ENCODE measurements around the gene IPO5. TPM values are rescaled to one million over a fixed set of nuclear protein-coding genes. Genes with fewer than 3 reads are reported as not detected.

Gene IPO5
- polyA plus RNA-seq, 1 of the 3 experiments (the other 2 are of a cell fraction) = 77.1 TPM

DNA sequence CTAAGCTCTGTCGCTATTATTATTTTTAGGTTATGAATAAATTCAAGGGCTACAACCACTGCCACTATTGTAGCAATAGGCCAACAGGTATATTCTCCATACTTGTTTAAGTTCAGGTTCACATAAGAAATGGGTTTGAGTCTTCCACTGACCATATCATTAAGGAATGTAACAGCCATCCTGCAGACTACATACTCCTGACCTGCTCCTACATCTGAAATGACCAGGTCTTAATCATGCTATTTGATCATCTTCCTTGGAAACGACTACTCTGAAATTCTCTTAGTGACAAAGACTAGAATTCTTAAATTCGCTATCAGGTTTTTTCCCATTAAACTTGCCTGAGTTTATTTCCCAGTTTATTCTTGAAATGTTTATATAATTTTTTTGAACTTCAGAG is 66.8 kb downstream of the IPO5 start (continued):
- TF ChIP-seq TAF1 (IDR thresholded peaks at IDR 0.05; ENCODE audit: borderline replicate concordance, low read depth, low read length) = no peak
- no peak for TF ChIP-seq JUND (IDR thresholded peaks at IDR 0.05)

DNA sequence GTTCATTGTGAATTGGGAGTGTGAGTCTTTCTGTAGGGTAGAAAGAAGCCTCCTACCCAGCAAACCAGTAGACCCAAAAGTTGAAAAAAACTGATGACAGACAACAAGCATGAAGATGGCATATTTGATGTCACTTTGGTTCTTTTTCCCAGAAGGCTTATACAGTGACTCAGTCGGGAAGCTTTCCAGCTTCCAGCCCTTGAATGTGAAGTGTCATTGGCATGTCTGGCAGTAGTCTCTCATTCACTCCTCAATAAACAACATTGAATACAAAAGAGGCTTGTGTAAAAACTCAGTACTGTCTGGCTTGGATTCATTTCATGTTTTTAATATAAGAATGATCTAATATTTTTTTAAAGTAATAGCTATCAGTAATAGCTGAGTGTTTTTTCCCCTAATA is 68.7 kb downstream of the IPO5 start:
- Histone ChIP-seq H2AFZ (ENCODE audit: low read depth) (no peak overlapping the region), H3K27ac (ENCODE audit: low read depth in 2 of 2, low read length in 1 of 2) (peak overlapping the region; percentile 40 to 83), H3K4me1 (ENCODE audit: control insufficient read depth in 1 of 2, insufficient read depth in 2 of 2, low read depth in 1 of 2, low read length in 1 of 2) (peaks cover 0 to 33% of the 10 kb centered on the region in 2 experiments; a peak in 2 of 4 replicates), H3K36me3 (replicated peaks in 1 of 2; ENCODE audit: control insufficient read depth in 1 of 2, insufficient read depth in 2 of 2, low read length in 1 of 2) (peaks cover 61 to 67% of the 10 kb centered on the region in 2 experiments), H3K9me2 (no peaks in the 10 kb centered on the region), H3K9ac (peak overlapping the region; percentile 38; the same call in 1 of the 2 replicates), H3K4me3 (ENCODE audit: low read depth in 2 of 2, low read length in 1 of 2) (no peak overlapping the region), H3K4me2 (no peak overlapping the region), H3K79me2 (ENCODE audit: insufficient read depth) (peaks cover 5% of the 10 kb centered on the region; the same call in 1 of the 2 replicates), H4K20me1 (ENCODE audit: insufficient read depth) (no peaks in the 10 kb centered on the region), H3F3A (replicated peaks; ENCODE audit: insufficient read depth) (peaks cover 46% of the 10 kb centered on the region), H3K9me3 (no peaks in the 10 kb centered on the region), H3K27me3 (ENCODE audit: insufficient read depth) (no peaks in the 10 kb centered on the region)
- CTCF ChIA-PET = interaction anchor here (1.9 to 3.0 kb wide), 2 partner anchors 12 to 166 kb away, joined by 6 to 14 read pairs; no protein-coding TSS in a partner anchor
- DNase-seq = no peak
- WGBS (ENCODE audit: low lambda C conversion rate) = 8% methylated on average over 1 of the region's 1 CpG
- POLR2A ChIA-PET = no interaction called here
- TF ChIP-seq FOSL2 (IDR thresholded peaks at IDR 0.05; ENCODE audit: borderline replicate concordance, low read depth) = peak; percentile 48; the same call in 1 of the 2 replicates
- TF ChIP-seq NFIC (IDR thresholded peaks at IDR 0.05; ENCODE audit: borderline replicate concordance) = peak; percentile 41
- TF ChIP-seq FOXJ3 (CRISPR knock-in tag; IDR thresholded peaks at IDR 0.05) = no peak
- peak; percentile 41; the same call in 1 of the 2 replicates for TF ChIP-seq JUND (IDR thresholded peaks at IDR 0.05)
- TF ChIP-seq REST (IDR thresholded peaks at IDR 0.05; ENCODE audit: low read depth, low read length) = no peak
- TF ChIP-seq MAX (IDR thresholded peaks at IDR 0.05; ENCODE audit: low read depth) = 0 out of 2 replicates have a peak, but pooled peaks have one; percentile 23
- TF ChIP-seq IRF3 (IDR thresholded peaks at IDR 0.05; ENCODE audit: low read depth, low read length) = no peak
- TF ChIP-seq, protein P1, sequence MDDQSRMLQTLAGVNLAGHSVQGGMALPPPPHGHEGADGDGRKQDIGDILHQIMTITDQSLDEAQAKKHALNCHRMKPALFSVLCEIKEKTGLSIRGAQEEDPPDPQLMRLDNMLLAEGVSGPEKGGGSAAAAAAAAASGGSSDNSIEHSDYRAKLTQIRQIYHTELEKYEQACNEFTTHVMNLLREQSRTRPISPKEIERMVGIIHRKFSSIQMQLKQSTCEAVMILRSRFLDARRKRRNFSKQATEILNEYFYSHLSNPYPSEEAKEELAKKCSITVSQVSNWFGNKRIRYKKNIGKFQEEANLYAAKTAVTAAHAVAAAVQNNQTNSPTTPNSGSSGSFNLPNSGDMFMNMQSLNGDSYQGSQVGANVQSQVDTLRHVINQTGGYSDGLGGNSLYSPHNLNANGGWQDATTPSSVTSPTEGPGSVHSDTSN (IDR thresholded peaks at IDR 0.05) = peak; percentile 50; the same call in 1 of the 2 replicates
- peak; percentile 43; the same call in 1 of the 2 replicates for TF ChIP-seq TCF12 (IDR thresholded peaks at IDR 0.05)

Measured in SK-N-SH (cell line).